HUDEP-2 (cell line): ENCODE measurements around the gene SNCA.
A peak's percentile ranks its signal among the peaks of the same experiment; 100 is the strongest.

ENCODE experiments used
- DNase-seq, 76 experiments: peaks; one replicate each; lab custom pipeline; 2025; ENCODE audit not compliant: unreplicated experiment in 76 of 76; lab: John Stamatoyannopoulos, UW

The SNCA gene

GRCh38 chr4:89836897-89837384 lies at the start of gene SNCA:
Gene SNCA (minus strand): TSS chr4:89837161. CDS start chr4:89835667, 1,494 bp downstream.
- DNase-seq = peak in 31 of 76 experiments; percentile 1 to 44 (median 21)

- DNase-seq = no peak
Observed at GRCh38 chr4:89879215-89879614, 42.3 kb upstream of the SNCA start.

- no peak for DNase-seq
Observed at GRCh38 chr4:89878611-89879010, 41.6 kb upstream of the SNCA start.

GRCh38 chr4:89876548-89876947 lies 39.6 kb upstream of the SNCA start:
- no peak for DNase-seq

GRCh38 chr4:89871211-89871610 lies 34.2 kb upstream of the SNCA start:
- no peak for DNase-seq

- no peak for DNase-seq
Observed at GRCh38 chr4:89868999-89869589, 32.1 kb upstream of the SNCA start.

- no peak for DNase-seq
Observed at GRCh38 chr4:89868276-89868675, 31.3 kb upstream of the SNCA start.

GRCh38 chr4:89863533-89863932 lies 26.6 kb upstream of the SNCA start:
- no peak for DNase-seq

- DNase-seq = no peak
Observed at GRCh38 chr4:89860971-89861370, 24.0 kb upstream of the SNCA start.

- no peak for DNase-seq
Observed at GRCh38 chr4:89855236-89855635, 18.3 kb upstream of the SNCA start.

GRCh38 chr4:89847571-89848325 lies 10.8 kb upstream of the SNCA start:
- DNase-seq = no peak

GRCh38 chr4:89839558-89839957 lies 2.6 kb upstream of the SNCA start:
- DNase-seq = no peak

GRCh38 chr4:89837993-89838390 lies 1.0 kb upstream of the SNCA start:
- no peak for DNase-seq

- peak in 7 of 76 experiments; percentile 1 to 18 (median 6) for DNase-seq
Observed at GRCh38 chr4:89837385-89837992, 528 bp upstream of the SNCA start.

GRCh38 chr4:89836031-89836745 lies 773 bp downstream of the SNCA start:
- peak in 55 of 76 experiments; percentile 2 to 77 (median 41) for DNase-seq

- DNase-seq = no peak
Observed at GRCh38 chr4:89835413-89835812, 1.5 kb downstream of the SNCA start.

- no peak for DNase-seq
Observed at GRCh38 chr4:89834486-89835209, 2.3 kb downstream of the SNCA start.

GRCh38 chr4:89829470-89830138 lies 7.4 kb downstream of the SNCA start:
- DNase-seq = no peak

- DNase-seq = peak in 4 of 76 experiments; percentile 7 to 31 (median 12)
Observed at GRCh38 chr4:89823416-89823815, 13.5 kb downstream of the SNCA start.

- no peak for DNase-seq
Observed at GRCh38 chr4:89821612-89822011, 15.3 kb downstream of the SNCA start.
